ENCODE measurements around the gene CC2D1A. TPM values are rescaled to one million over a fixed set of nuclear protein-coding genes. Genes with fewer than 3 reads are reported as not detected.

The CC2D1A gene
- total RNA-seq, 1 experiment from 2014 or later, result 67.7 TPM

- H3K9me3 ChIP-seq (ENCODE audit: low read length), result no peaks in the 10 kb centered on the region
- no peaks in the 10 kb centered on the region for H4K20me1 ChIP-seq (ENCODE audit: low read length)
- H3K9me2 ChIP-seq (replicated peaks; ENCODE audit: low read length), result no peaks in the 10 kb centered on the region
- H3K4me1 ChIP-seq (ENCODE audit: insufficient read depth, low read length), result peaks cover 11% of the 10 kb centered on the region
- DNase-seq (no peak), ATAC-seq (no peak)
- H3K27me3 ChIP-seq (ENCODE audit: low read length), result no peaks in the 10 kb centered on the region
- no peak overlapping the region for H3K9ac ChIP-seq (ENCODE audit: low read length)
- intact Hi-C loops (cut with micrococcal nuclease), result no loop called here
- POLR2A ChIA-PET (ENCODE audit: unreplicated experiment), result no interaction called here
- no peak overlapping the region for H3K4me2 ChIP-seq (ENCODE audit: low read length)
- H3K27ac ChIP-seq (ENCODE audit: low read length), result no peak overlapping the region
- no peaks in the 10 kb centered on the region for H3K36me3 ChIP-seq (ENCODE audit: low read depth, low read length)
- no TSS peak for BruUV-seq (replicated peaks)
- H2AFZ ChIP-seq (ENCODE audit: low read length), result no peak overlapping the region
- H3K79me2 ChIP-seq (ENCODE audit: low read length), result no peaks in the 10 kb centered on the region
- no peak overlapping the region for H3K4me3 ChIP-seq (ENCODE audit: low read length)
- CTCF ChIA-PET, result interaction anchor here (0.6 kb wide), 1 partner anchor 42 kb away, joined by 3 read pairs; no protein-coding TSS in a partner anchor
- TF ChIP-seq, protein P1, sequence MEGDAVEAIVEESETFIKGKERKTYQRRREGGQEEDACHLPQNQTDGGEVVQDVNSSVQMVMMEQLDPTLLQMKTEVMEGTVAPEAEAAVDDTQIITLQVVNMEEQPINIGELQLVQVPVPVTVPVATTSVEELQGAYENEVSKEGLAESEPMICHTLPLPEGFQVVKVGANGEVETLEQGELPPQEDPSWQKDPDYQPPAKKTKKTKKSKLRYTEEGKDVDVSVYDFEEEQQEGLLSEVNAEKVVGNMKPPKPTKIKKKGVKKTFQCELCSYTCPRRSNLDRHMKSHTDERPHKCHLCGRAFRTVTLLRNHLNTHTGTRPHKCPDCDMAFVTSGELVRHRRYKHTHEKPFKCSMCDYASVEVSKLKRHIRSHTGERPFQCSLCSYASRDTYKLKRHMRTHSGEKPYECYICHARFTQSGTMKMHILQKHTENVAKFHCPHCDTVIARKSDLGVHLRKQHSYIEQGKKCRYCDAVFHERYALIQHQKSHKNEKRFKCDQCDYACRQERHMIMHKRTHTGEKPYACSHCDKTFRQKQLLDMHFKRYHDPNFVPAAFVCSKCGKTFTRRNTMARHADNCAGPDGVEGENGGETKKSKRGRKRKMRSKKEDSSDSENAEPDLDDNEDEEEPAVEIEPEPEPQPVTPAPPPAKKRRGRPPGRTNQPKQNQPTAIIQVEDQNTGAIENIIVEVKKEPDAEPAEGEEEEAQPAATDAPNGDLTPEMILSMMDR (conservative IDR thresholded peaks at IDR 0.05; ENCODE audit: low read depth, low read length), result no peak
- TF ChIP-seq EZH2 (IDR thresholded peaks at IDR 0.05; ENCODE audit: low read length, unreplicated experiment) (no peak), EZH2phosphoT487 (IDR thresholded peaks at IDR 0.05; ENCODE audit: borderline replicate concordance, low read length) (no peak)
- no peaks in the 10 kb centered on the region for H3F3A ChIP-seq (ENCODE audit: low read length, unreplicated experiment)
Measured at GRCh38 chr19:13882419-13882795, 23.6 kb upstream of the CC2D1A start.

DNA sequence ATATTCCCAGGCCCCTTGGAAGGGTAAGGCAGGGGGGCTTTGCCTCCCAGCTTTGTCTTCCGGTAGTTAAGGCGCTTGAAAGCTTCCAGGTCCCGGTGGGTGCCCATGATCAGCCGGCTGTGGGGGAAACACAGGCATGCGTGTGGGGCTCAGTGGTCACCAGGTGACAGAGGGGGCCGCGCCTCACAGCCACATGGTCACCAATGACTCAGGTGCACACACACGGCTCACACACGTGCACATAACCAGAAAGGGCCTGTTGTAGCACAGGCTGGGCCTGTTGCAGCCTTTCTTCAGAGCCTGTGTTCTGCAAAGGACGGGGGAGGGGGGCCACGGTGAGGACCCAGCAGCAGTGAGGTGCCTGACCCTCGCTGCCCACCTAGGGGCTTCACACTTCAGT lies 23.2 kb upstream of the CC2D1A start:
- TF ChIP-seq EZH2 (IDR thresholded peaks at IDR 0.05; ENCODE audit: low read length, unreplicated experiment) (no peak), EZH2phosphoT487 (IDR thresholded peaks at IDR 0.05; ENCODE audit: borderline replicate concordance, low read length) (no peak)
- TF ChIP-seq, protein P1 (conservative IDR thresholded peaks at IDR 0.05; ENCODE audit: low read depth, low read length), result no peak
- no peak for DNase-seq
- H3K27ac ChIP-seq (ENCODE audit: low read length), result no peak overlapping the region
- H3K4me3 ChIP-seq (ENCODE audit: low read length), result no peak overlapping the region
- no peak overlapping the region for H3K9ac ChIP-seq (ENCODE audit: low read length)
- H3F3A ChIP-seq (ENCODE audit: low read length, unreplicated experiment), result no peaks in the 10 kb centered on the region
- H3K4me1 ChIP-seq (ENCODE audit: insufficient read depth, low read length), result peaks cover 11% of the 10 kb centered on the region
- H3K36me3 ChIP-seq (ENCODE audit: low read depth, low read length), result no peaks in the 10 kb centered on the region
- no peaks in the 10 kb centered on the region for H3K9me2 ChIP-seq (replicated peaks; ENCODE audit: low read length)
- ATAC-seq, result no peak
- no TSS peak for BruUV-seq (replicated peaks)
- H3K79me2 ChIP-seq (ENCODE audit: low read length), result no peaks in the 10 kb centered on the region
- no peaks in the 10 kb centered on the region for H3K27me3 ChIP-seq (ENCODE audit: low read length)
- H3K9me3 ChIP-seq (ENCODE audit: low read length), result no peaks in the 10 kb centered on the region
- ChIA-PET CTCF (no interaction called here), POLR2A (ENCODE audit: unreplicated experiment) (no interaction called here)
- H2AFZ ChIP-seq (ENCODE audit: low read length), result no peak overlapping the region
- intact Hi-C loops (cut with micrococcal nuclease), result no loop called here
- H4K20me1 ChIP-seq (ENCODE audit: low read length), result no peaks in the 10 kb centered on the region
- H3K4me2 ChIP-seq (ENCODE audit: low read length), result no peak overlapping the region

DNA sequence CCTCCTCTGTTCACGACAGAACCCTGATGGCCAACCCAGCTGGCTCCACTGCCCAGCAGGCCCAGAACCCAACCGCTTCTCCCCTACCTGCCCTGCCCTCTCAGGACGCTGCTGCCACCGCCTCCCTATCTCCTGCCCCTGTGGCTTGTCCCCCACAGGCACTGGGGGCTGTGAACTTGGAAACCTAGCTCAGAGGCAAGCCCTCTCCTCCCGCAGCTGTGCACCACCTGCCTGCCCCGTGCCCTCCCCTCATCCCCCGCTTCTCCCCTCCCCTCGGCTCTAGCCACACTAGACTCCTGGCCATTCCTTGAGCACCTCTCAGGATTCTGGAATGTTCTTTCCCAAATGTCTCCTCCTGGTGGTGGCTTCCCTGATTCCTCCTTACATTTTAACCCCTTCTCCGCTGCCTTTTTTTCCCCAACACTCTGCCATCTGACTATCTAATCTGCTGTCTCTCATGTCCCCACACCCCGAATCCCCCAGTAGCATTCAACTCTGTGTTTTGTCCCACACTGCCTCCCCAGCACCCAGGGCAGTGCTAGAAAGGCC lies 22.4 kb upstream of the CC2D1A start:
- CTCF ChIA-PET, result no interaction called here
- Histone ChIP-seq H3K4me3 (ENCODE audit: low read length) (no peak overlapping the region), H2AFZ (ENCODE audit: low read length) (no peak overlapping the region), H3K79me2 (ENCODE audit: low read length) (no peaks in the 10 kb centered on the region), H3K4me2 (ENCODE audit: low read length) (no peak overlapping the region), H3K9ac (ENCODE audit: low read length) (no peak overlapping the region), H3F3A (ENCODE audit: low read length, unreplicated experiment) (no peaks in the 10 kb centered on the region), H4K20me1 (ENCODE audit: low read length) (no peaks in the 10 kb centered on the region), H3K4me1 (ENCODE audit: insufficient read depth, low read length) (peaks cover 11% of the 10 kb centered on the region), H3K27ac (ENCODE audit: low read length) (no peak overlapping the region), H3K27me3 (ENCODE audit: low read length) (no peaks in the 10 kb centered on the region), H3K9me3 (ENCODE audit: low read length) (no peaks in the 10 kb centered on the region), H3K36me3 (ENCODE audit: low read depth, low read length) (no peaks in the 10 kb centered on the region), H3K9me2 (replicated peaks; ENCODE audit: low read length) (no peaks in the 10 kb centered on the region)
- no peak for ATAC-seq
- intact Hi-C loops (cut with micrococcal nuclease), result no loop called here
- POLR2A ChIA-PET (ENCODE audit: unreplicated experiment), result no interaction called here
- no peak for DNase-seq
- no peak for TF ChIP-seq EZH2 (IDR thresholded peaks at IDR 0.05; ENCODE audit: low read length, unreplicated experiment)
- TF ChIP-seq, protein P1 (conservative IDR thresholded peaks at IDR 0.05; ENCODE audit: low read depth, low read length), result peak; percentile 54
- no TSS peak for BruUV-seq (replicated peaks)
